Jurkat, Clone E6-1 (cell line): ENCODE data around the gene ZNF689.
A peak's percentile ranks its signal among the peaks of the same experiment; 100 is the strongest.

Source experiments
- DNase-seq: peaks from one replicate; pipeline ENCODE4 v3.0.0-alpha.2; 2011; ENCODE audit warnings: low read depth, low spot score
- H3K4me3 ChIP-seq: 2 replicates; pipeline ENCODE4 v1.5.1; 2011; ENCODE audit warnings: mild to moderate bottlenecking, low read length, control low read depth, moderate library complexity

The ZNF689 gene

DNA sequence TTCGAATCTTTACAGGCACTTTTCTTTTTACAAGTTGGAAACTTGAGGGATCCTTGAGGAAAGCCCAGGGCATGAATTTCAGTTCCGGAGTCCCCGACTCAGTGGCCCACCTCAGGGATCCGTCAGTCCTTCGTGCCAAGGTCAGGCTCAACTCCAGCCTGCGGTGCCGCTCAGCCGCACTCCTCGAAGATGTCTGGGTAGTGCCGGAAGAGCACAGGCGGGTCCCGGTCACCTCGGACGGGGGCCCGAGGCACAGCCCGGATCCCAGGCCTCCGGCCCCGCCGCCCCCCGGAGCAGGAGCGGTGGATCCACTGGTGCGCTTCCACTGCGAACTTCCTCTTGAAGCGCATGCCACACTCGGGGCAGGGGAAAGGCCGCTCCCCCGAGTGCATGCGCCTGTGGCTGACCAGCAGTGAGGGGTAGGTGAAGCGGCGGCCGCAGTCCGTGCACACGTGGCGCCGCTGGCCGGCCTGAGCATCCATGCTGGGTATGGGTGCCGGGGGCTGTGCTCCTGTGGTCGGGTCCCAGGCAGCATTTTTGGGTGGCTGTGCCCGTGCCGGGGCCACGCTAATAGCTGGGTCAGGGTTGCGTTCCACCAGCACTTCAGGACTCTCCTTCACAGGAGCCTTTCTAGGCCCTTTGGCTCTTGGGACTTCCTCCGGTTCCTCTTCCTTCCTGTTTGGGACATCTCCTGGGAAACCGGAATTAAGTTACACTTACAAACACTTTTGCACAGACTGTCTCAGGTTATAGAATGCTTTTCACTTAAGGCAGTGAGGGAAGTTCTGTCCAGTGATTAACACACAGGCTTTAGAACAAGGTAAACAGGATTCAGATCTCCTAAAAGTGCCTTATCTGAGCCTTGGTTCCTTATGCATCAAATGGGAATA is 40.2 kb downstream of the ZNF689 start:
- H3K4me3 ChIP-seq, result no peak overlapping the region

GRCh38 chr16:30569281-30569680 is 40.9 kb downstream of the ZNF689 start:
- H3K4me3 ChIP-seq, result no peak overlapping the region
- DNase-seq, result no peak

More for the DNA sequence above, 40.2 kb downstream of the ZNF689 start:
- no peak for DNase-seq

DNA sequence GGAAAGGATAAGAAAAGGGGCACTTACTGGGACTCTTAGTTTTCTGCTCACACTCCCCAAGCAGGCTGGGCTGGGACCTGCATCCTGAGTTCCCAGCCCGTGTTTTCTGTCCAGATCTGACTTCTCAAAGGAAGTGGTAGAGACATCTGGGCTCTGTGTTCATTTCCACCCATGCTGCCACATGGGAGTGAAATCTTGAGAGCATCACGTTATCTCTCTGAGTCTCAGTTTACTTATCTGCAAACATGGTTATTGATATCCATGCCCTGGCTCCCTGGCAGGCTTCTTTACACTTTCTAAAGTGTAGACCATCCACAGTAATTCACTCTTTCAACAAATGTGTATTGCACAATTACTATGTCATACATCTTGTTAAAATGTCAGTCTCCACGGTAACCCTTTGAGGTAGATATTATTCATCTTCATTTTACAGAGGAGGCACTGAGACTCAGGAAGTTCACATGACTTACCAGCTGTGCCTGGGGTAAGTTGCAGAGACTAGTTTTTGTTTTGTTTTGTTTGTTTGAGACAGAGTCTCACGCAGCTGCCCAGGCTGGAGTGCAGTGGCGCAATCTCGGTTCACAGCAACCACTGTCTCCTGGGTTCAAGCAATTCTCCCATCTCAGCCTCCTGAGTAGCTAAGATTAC is 42.1 kb downstream of the ZNF689 start:
- peak; percentile 73 for DNase-seq
- H3K4me3 ChIP-seq, result peak overlapping the region; percentile 0

DNA sequence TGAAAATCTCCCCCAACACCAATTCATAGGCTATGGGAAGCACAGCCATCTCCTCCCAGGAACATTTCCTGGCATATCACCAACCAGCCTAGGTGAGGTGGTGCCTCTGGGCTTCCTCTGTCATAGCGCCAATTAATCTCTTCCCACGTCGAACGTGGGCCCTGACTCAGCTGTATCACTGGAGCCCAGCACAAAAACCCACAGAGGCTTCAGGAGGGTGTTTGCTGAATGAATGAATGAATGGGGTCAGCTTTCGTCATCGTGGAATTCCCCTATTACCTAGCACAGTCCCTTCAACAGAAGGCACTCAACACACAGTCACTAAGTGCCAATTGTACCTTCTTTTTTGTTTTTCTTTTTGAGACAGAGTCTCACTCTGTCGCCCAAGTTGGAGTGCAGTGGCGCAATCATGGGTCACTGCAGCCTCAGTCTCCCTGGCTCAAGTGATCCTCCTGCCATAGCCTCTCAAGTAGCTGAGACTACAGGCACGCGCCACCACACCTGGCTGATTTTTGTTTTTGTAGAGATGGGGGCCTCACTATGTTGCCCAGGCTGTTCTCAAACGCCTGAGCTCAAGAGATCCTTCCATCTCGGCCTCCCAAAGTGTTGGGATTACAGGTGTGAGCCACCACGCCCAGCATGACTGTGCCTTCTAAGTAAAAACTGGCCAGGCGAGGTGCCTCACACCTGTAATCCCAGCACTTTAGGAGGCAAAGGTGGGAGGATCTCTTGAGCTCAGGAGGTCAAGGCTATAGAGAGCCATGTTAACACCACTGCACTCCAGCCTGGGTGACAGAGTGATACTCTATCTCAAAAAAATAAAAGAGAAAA is 42.8 kb downstream of the ZNF689 start:
- H3K4me3 ChIP-seq, result no peak overlapping the region

DNA sequence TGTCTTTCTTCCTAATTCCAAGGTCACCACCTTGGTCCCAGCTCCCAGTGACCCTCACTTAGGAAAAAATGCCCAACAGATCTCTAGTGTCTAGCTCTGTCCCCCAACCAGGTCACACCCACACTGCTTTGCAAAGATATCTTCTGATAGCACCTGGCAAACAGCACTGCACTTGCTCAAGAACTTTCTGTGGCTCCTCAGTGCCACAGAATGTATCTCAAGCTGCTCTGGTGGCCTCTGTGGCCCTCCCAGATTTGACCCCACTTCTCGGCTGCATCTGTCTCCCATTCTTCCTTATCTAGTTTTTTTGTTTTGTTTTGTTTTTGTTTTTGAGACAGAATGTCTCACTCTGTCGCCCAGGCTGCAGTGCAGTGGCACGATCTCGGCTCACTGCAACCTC is 43.7 kb downstream of the ZNF689 start:
- no peak for DNase-seq
- no peak overlapping the region for H3K4me3 ChIP-seq

More for the DNA sequence above, 42.8 kb downstream of the ZNF689 start:
- DNase-seq, result no peak

GRCh38 chr16:30565984-30566383 is 44.2 kb downstream of the ZNF689 start:
- DNase-seq, result no peak

GRCh38 chr16:30565526-30565925 is 44.7 kb downstream of the ZNF689 start:
- no peak for DNase-seq
- no peak overlapping the region for H3K4me3 ChIP-seq

More at GRCh38 chr16:30565984-30566383, 44.2 kb downstream of the ZNF689 start:
- H3K4me3 ChIP-seq, result no peak overlapping the region

DNA sequence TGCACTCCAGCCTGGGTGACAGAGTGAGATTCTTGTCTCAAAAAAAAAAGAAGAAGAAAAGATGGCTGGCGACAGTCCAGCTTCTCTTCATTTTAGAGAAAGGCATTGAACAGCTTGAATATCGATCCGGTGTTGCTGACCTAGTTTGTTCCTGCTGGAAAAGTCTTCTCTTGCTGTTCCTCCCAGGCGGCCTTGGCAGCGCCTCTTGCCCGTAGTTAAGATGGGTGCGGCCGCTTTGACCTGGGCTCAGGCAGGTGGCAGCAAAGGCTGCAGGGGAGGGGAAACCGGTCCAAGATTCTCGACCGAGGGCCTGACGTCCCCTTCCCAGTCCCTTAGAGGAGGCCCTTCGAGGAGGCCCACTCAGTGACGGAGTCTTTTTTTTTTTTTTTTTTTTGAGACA is 48.2 kb downstream of the ZNF689 start:
- no peak for DNase-seq
- H3K4me3 ChIP-seq, result no peak overlapping the region

- DNase-seq, result no peak
These were observed 48.9 kb downstream of the ZNF689 start for GRCh38 chr16:30561089-30561816.

GRCh38 chr16:30559690-30560089 is 50.5 kb downstream of the ZNF689 start:
- no peak for DNase-seq
- no peak overlapping the region for H3K4me3 ChIP-seq

More at GRCh38 chr16:30561089-30561816, 48.9 kb downstream of the ZNF689 start:
- no peak overlapping the region for H3K4me3 ChIP-seq

- peak overlapping the region; percentile 76 for H3K4me3 ChIP-seq
- DNase-seq, result no peak
These were observed 51.3 kb downstream of the ZNF689 start for GRCh38 chr16:30558789-30559377.

- DNase-seq, result peak; percentile 97
- H3K4me3 ChIP-seq, result peak within 1 kb of the TSS; percentile 76
These were observed 52.0 kb downstream of the ZNF689 start, which contains the start of gene ZNF764 for GRCh38 chr16:30557957-30558788. TSS of gene ZNF764 (minus strand) at chr16:30558374. CDS start at chr16:30558182, 192 bp downstream.

DNA sequence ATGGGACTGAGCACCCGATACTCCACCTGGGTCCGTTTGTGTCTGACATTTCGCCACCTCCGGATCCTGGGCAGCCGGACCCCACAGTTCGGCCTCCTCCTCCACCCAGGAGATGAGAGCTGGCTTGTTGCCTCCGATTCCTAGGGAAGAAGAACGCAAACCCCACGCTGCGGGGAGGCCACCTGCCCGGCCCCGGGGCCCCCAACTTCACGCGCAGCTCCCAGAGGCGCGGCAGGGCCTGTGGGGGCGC is 52.6 kb downstream of the ZNF689 start:
- no peak for DNase-seq
- peak overlapping the region; percentile 76 for H3K4me3 ChIP-seq

GRCh38 chr16:30556125-30556473 is 54.1 kb downstream of the ZNF689 start:
- H3K4me3 ChIP-seq, result no peak overlapping the region
- DNase-seq, result no peak

DNA sequence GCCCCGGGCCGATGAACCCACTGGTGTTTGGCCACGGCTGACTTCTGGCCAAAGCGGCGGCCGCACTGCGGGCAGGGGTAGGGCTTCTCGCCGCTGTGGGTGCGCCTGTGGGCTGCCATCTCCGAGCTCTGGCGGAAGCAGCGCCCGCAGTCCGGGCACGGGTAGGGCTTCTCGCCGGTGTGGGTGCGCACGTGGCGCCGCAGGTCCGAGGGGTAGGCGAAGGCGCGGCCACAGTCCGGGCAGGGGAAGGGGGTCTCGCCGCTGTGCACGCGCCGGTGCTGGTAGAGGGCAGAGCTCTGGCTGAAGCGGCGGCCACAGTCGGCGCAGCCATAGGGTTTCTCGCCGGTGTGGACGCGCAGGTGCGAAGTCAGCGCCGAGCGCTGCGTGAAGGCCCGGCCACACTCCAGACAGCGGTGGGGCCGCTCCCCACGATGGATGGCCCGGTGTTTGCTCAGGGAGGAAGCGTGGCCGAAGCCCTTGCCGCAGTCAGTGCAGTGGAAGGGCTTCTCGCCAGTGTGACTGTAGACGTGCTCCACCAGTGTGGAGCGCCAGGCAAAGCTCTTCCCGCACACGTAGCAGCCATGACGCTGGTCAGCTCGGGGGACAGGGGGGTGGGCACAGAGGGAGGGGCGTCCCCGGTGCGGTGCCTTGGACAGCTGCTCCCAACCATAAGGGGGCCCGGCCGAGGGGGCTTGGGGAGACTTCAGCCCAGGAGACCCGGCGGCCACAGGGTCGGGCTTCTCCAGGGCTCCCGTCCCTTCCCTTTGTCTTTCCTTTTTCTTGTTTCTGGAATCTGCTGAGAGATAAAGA is 54.7 kb downstream of the ZNF689 start:
- no peak overlapping the region for H3K4me3 ChIP-seq
- DNase-seq, result no peak

DNA sequence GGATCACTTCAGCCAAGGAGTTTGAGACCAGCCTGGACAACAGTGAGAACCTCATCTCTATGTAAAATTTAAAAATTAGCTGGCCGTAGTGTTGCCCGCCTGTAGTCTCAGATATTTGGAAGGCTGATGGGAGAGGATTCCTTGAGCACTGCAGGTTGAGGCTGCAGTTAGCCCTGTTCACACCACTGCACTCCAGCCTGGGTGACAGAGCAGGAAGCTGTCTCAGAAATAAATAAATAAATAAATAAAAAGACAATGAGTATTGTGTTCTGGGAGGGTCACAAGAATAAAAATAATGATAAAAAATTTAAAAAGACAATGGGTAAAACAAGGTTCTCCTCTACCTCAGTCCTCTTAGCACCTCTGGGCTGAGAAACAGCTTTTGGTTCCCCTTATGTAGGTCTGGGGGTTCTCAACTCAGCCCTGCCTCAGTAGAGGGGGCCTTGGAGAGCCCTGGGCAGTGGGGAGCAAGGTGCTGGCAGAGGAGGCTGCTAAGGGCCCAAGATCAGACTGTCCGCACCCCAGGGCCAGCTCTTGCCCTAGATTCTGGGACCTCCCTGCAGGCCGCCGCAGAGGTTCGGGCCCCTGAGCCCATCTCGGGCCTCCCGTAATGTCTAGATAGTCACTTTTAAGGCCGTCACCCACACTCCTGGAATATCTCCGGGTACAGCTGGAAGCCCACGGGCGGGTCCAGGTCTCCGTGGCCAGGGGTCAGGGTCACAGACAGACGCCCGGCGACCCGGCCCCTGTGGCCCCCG is 55.5 kb downstream of the ZNF689 start:
- DNase-seq, result no peak

More for the DNA sequence above, 55.5 kb downstream of the ZNF689 start:
- no peak overlapping the region for H3K4me3 ChIP-seq
